Measurements from ENCODE around the gene NUP62. TPM values are rescaled to one million over a fixed set of nuclear protein-coding genes. Genes with fewer than 3 reads are reported as not detected.

The NUP62 gene, protein sequence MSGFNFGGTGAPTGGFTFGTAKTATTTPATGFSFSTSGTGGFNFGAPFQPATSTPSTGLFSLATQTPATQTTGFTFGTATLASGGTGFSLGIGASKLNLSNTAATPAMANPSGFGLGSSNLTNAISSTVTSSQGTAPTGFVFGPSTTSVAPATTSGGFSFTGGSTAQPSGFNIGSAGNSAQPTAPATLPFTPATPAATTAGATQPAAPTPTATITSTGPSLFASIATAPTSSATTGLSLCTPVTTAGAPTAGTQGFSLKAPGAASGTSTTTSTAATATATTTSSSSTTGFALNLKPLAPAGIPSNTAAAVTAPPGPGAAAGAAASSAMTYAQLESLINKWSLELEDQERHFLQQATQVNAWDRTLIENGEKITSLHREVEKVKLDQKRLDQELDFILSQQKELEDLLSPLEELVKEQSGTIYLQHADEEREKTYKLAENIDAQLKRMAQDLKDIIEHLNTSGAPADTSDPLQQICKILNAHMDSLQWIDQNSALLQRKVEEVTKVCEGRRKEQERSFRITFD
- total RNA-seq (2022; extraction: Qiagen RNA extraction; ENCODE audit: low read depth), result 60.3 to 101 TPM (median 94.7 TPM) in 5 replicates

GRCh38 chr19:49929121-49929610, at the start of gene NUP62, which contains the start of gene ATF5:
Gene NUP62 (minus strand): TSS chr19:49929504. CDS start chr19:49909807, 19,697 bp downstream.
Gene ATF5 (plus strand): TSS chr19:49929205. CDS start chr19:49930851, 1,646 bp downstream.

DNA sequence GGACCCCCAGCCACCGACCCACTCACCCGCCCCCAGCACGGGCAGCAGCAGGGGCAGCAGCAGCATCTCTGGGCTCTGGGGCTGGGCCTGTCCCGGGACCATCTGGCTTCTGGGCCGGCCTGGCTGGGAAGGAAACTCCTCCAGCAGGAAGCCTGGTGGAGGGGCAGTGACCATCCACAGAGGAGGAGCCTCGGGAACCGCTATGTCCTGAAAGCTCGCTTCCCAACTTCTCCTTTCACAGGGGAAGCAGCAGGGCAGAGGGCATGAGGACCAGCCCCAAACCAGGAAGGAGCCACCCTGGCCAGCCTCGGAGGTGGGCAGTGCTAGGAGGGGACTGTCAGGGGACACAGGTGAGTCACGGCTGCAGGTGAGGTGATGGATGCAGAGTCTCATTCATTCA, 31.7 kb upstream of the NUP62 start, which contains the start of gene SIGLEC11:
TSS of gene SIGLEC11 (minus strand) at position 193 of the 400 bp plus-strand sequence. CDS start at position 102, 91 bp downstream.

DNA sequence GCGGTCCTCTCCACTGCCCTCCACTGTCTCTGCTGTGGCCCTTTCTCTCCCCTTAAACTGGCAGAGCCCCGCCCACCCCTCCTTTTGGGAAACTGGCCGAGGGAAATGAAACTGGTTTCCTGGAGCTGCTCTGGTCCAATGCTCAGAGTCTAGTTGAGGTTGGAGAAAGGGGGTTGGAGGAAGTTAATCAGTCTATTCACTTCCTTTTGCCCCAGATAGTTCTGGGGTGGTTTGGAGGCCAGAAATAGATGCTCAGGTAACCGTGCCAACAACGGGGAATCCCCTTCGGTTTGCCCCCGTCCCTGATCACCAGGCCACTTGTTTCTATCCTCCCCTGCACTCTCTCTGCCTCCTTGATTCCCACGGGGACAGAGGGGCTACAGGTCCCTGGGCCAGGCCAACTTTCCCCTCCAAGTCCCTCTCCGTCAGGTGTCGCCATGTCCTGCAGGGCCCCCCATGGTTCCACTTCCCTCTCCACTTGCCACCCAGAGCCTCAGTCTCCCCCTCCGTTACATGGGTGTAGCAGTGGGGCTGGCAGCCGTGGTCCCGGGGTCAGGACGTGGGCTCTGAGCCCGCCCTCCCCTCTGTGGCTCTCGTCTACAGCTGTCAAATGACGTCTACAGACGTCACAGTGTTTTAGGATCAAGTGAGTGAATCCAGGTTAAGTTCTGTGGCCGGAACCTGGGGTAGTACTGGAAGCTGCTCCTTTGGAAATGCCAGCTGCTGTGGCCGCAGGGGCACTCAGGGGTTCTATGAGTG, 32.3 kb downstream of the NUP62 start, which contains the start of gene IL4I1:
TSS of gene IL4I1 (minus strand) at position 25 of the 759 bp plus-strand sequence. CDS start 727 bp downstream, outside the sequence.

DNA sequence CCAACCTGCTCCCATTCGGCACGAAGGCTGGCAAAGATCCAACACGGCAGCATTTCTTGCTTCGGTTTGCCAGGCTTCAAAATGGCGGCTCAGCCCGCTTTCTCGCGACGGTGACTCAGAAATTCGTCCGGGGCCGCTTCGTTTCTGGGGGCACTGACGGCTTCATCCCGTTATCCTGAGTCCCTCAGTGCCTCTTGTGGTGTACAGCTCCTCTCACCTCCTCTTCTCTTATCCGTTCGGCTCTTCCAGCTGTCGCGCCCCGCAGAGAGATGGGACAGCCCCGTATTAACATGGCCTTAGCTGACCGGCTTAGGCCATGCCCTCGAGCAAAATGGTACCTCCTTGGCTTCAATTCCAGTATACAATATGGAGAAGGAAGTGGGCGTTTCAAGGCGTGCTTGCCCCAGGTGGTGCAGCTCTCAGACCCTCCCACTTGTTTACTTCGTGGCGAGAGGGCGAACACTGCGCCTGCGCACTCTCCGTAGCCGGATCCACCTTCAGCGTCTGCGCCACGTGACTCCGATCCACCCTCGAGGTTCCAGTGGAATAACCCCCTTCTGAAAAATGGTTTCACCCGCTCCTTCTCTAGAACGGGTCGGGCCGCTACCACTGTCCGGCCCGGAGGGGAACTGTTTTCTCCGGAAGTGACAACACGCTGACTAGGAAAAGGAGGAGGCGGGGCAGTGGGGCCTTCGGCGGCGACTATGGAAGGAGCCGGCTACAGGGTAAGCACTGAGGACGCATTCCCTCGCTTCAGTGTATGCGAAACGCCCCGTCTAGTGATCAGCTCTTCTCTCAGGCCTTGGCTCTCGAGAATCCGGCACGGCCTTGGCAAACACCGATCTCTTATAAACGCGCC, 52.1 kb downstream of the NUP62 start, which contains the start of the genes AKT1S1 and TBC1D17:
TSS of gene AKT1S1 (minus strand) at position 336 of the 859 bp plus-strand sequence. CDS start 4,060 bp downstream, outside the sequence.
TSS of gene TBC1D17 (plus strand) at position 683 of the 859 bp plus-strand sequence. CDS start at position 705, 22 bp downstream.

GRCh38 chr19:49866933-49867782, 62.1 kb downstream of the NUP62 start, which contains the start of gene PNKP:
Gene PNKP (minus strand): TSS chr19:49867576. CDS start chr19:49867204, 372 bp downstream.

Other genes starting within 250 kb of the NUP62 start
- gene ADM5, start 239.9 kb downstream of the NUP62 start, total RNA-seq (2022; extraction: Qiagen RNA extraction; ENCODE audit: low read depth), result 2.7 to 6.9 TPM (median 5.7 TPM) in 5 replicates
- 11.4 to 14.4 TPM (median 13.4 TPM) in 5 replicates for gene CPT1C, start 238.4 kb downstream of the NUP62 start, total RNA-seq (2022; extraction: Qiagen RNA extraction; ENCODE audit: low read depth)
- gene TSKS, start 166.2 kb downstream of the NUP62 start, total RNA-seq (2022; extraction: Qiagen RNA extraction; ENCODE audit: low read depth), result not detected in 5 replicates
- 31.7 to 63.3 TPM (median 57.1 TPM) in 5 replicates for gene AP2A1, start 162.5 kb downstream of the NUP62 start, total RNA-seq (2022; extraction: Qiagen RNA extraction; ENCODE audit: low read depth)
- 9.3 to 17.9 TPM (median 15.0 TPM) in 5 replicates for gene FUZ, start 116.2 kb downstream of the NUP62 start, total RNA-seq (2022; extraction: Qiagen RNA extraction; ENCODE audit: low read depth)
- 39.7 to 74.7 TPM (median 67.0 TPM) in 5 replicates for gene MED25, start 111.2 kb downstream of the NUP62 start, total RNA-seq (2022; extraction: Qiagen RNA extraction; ENCODE audit: low read depth)
- gene PTOV1, start 78.3 kb downstream of the NUP62 start, total RNA-seq (2022; extraction: Qiagen RNA extraction; ENCODE audit: low read depth), result 98.8 to 160 TPM (median 149 TPM) in 5 replicates
- 30.8 to 60.9 TPM (median 51.4 TPM) in 5 replicates for gene PNKP, start 61.9 kb downstream of the NUP62 start, total RNA-seq (2022; extraction: Qiagen RNA extraction; ENCODE audit: low read depth)
- gene AKT1S1, start 52.1 kb downstream of the NUP62 start, total RNA-seq (2022; extraction: Qiagen RNA extraction; ENCODE audit: low read depth), result 64.4 to 121 TPM (median 114 TPM) in 5 replicates
- gene TBC1D17, start 51.8 kb downstream of the NUP62 start, total RNA-seq (2022; extraction: Qiagen RNA extraction; ENCODE audit: low read depth), result 16.6 to 25.0 TPM (median 22.9 TPM) in 5 replicates
- 0.19 to 0.88 TPM (median 0.64 TPM) in 5 replicates for gene IL4I1, start 32.6 kb downstream of the NUP62 start, total RNA-seq (2022; extraction: Qiagen RNA extraction; ENCODE audit: low read depth)
- 40.4 to 59.5 TPM (median 52.8 TPM) in 5 replicates for gene ATF5, start 299 bp downstream of the NUP62 start, total RNA-seq (2022; extraction: Qiagen RNA extraction; ENCODE audit: low read depth)
- gene SIGLEC11, start 31.7 kb upstream of the NUP62 start, total RNA-seq (2022; extraction: Qiagen RNA extraction; ENCODE audit: low read depth), result 0.08 TPM in 1 of 5 replicates, not detected in the others
- 33.0 to 41.1 TPM (median 38.8 TPM) in 5 replicates for gene VRK3, start 95.9 kb upstream of the NUP62 start, total RNA-seq (2022; extraction: Qiagen RNA extraction; ENCODE audit: low read depth)
- 7.7 to 12.9 TPM (median 10.6 TPM) in 5 replicates for gene ZNF473, start 96.5 kb upstream of the NUP62 start, total RNA-seq (2022; extraction: Qiagen RNA extraction; ENCODE audit: low read depth)
- not detected in 5 replicates for gene IZUMO2, start 233.8 kb upstream of the NUP62 start, total RNA-seq (2022; extraction: Qiagen RNA extraction; ENCODE audit: low read depth)